Stimulated activated CD4-positive, alpha-beta T cell treated with anti-CD3 and anti-CD28 coated beads, Interleukin-2, amount 100 ng/mL, for 24 hours (primary cell): ENCODE data around the gene FAS.

ENCODE experiments used
- DNase-seq, 2 donors: peaks; one replicate each; pipeline ENCODE4 v3.0.0-alpha.2; 2020

FAS gene

DNA sequence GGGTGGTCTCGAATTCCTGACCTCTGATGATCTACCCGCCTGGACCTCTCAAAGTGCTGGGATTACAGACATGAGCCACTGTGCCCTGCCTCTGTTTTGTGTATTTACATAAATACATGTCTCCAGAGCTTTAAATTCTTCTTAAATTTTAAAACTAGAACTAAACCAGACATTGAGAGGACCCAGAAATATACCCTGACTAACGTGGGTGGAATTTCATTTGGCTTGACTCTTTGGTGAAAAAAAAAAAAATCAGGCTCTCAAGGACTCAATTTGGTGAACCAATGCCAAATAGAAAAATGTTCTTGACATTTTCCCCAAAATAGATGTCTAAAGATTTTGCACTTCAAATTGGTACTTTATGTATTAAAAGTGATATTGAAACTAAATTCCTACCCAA, 16.6 kb upstream of the FAS start:
- DNase-seq = no peak

DNA sequence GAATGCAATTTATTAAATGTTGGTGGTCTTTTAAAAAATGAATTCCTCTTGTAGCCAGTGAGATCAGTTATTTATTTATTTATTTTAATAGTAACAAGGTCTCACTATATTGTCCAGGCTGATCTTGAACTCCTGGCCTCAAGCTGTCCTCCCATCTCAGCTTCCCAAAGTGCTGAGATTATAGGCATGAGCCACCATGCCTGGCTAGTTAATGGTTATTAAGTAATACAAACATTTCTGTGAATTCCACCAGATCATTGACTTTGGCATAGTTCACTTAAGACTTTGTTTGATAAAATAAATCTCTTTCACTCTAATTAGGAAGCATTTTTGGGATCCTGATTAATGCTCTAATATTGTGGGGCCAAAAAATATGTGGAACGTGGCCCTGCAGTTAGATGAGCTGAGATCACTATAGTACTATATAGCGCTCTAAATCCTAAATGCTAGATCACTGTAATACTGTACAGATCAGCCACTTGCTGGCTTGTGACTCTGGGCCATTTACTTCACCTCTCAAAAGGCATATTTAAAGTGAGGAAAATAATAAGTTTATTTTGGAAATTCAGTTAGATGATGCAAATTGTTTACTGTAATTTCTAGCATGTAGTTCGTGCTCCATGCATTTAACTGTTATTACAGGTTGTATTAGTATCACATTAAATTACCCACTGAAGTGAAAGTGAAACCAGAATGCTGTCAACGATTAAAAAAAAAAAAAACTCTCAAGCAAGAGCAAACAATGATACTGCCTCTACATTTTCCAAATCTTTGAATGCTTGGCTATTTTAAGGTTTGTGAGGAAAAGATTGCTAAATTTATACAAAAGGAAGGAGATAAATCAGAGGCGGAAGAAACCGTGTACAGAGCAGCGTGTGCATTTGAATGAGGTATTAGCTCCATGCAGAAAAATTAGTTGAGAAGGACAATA, 15.9 kb upstream of the FAS start:
- DNase-seq = no peak

DNA sequence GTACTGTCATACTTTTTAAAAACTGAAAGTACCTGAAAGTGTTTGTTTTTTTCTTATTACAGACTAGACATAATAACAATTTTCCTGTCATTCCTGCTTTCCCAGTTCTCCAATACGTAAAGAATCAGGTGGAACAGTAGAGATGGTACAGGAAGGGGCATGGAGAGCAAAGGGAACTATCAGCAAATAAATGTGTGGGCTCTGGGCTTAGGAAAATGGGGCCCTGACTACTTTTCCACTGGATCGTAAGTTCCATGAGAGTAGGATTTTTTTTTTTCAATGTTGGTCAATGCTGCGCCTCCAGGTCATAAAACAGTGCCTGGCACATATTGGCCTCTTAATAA, 15.2 kb upstream of the FAS start:
- DNase-seq = no peak

DNA sequence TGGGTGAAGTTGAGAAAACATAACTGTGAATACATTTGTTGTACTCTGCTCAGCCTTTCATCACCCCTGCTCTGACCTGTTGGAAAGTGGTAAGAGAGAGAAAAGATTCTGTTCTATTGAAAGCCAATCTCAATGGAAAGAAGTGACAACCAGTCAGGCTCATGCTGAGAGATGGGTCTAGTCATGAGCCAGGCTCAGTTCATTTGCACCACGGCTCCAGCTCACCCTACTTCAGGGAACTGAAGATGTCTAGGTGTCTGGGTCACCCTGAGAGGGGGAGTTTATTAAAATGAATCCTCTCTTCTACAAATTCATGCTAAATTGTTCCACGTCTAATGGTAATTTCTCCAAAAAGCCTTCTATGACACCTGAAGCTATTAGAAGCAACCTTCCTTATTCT, 12.1 kb upstream of the FAS start:
- no peak for DNase-seq

DNA sequence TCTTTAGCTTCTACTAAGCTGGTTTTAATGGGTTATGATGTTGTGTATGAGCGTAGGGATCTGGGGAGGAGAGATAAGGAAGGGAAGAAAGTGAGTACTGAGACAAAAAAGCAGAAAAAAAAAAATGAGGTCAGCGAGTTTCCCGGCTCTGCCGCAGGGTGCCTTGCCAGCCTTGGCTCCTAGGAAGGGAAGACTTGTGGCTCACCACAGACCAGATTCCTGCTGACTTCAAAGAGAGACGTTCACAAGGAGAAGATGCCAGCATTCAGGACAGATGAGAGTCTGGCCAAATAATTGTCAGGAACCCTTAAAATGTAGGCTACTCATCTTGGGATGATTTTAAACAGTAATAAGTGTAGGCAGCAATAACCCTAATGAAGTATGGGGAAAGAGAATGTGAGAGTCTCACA, 11.4 kb upstream of the FAS start:
- no peak for DNase-seq

DNA sequence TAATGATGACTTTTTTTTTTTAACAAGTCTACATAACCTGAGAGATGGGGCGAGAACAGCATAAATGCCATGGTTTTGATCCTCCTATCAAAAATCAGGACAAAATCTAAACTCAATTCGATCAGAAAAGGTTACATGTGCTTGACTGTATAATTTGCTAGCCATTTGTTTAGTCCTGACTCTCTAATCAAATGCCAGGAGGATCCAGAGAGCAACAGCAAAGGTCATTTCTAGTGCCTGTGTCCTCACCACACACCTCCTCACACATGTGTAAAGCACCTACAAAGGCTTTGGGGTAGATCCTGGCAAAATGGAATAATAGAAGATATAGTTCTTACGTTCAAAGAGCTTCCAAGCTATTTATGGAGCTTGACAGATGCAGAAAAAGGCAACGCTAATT, 11.0 kb upstream of the FAS start:
- DNase-seq = no peak

DNA sequence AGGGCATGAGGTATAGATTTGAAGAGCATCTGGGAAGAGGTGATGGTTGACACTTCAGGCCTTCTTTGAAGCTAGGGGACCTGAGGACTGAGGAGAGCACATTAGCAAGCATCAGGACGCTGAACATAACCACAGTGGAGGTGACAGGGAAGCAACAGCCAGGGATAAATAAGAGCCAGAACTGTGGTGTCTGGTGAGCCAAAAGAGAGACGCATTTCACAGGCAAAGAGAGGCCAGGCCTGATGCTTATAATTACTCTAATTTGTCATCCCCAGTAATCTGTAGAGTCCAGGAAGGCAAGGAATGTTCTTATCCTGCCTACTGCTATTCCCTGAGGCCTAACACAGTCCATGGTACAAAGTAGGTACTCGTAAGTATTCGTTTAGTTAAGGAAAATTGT, 10.4 kb upstream of the FAS start:
- DNase-seq = no peak

DNA sequence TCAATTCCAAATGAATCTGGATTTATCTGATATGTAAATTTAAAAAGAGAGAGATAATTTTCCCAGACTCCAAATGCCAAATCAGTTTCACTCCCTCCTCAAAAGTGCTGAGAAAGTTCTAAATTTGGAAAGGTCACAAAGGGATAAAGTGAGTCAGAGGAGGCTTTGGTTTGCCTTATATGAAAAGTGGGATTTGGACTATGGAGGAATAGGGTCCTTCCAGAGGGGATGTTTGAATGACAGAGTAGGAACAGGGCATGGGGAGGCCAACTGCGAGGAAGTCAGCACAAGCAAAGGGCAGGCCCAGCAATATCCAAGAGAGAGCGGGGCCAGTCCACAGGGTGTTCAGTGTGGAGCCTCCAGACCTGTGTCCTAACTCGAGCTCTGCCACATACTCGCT, 9.8 kb upstream of the FAS start:
- DNase-seq = no peak

DNA sequence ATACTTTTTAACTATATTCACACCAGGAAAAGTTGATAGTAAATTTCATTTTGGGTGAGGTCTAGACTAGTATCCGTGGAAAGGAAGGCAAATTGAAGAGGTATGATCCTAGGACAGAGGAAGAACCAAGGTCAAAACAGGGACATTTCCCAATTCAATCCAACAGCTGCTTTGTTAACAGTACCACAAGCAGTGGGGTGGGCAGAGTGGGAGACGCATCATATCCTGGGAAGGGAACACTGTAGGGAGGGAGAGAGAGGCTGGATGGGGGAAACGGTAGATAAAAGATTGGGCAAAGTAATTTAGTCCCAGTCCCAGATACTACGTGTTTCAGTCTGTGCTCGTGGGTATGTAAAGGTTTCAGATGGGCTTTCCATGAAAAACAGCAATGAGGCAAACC, 9.2 kb upstream of the FAS start:
- DNase-seq = no peak

DNA sequence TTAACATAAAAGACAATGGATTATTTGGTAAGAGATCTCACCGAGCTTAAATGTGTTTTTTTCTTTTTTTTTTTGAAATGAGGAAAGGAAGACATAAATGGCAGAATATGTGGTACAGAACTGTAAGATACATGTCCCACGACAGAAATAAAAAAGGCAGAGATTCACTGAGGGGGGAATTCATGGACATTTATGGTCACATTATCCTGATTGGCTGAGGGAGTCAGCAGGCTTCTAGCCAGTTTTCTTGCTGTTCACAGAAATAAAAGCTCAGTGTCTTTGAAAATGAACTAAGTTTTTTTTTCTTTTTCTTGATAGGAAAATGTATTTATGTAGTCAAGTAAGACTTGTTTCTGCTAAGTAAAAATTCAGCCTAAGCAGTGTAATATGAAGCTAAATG, 8.2 kb upstream of the FAS start:
- DNase-seq = no peak

DNA sequence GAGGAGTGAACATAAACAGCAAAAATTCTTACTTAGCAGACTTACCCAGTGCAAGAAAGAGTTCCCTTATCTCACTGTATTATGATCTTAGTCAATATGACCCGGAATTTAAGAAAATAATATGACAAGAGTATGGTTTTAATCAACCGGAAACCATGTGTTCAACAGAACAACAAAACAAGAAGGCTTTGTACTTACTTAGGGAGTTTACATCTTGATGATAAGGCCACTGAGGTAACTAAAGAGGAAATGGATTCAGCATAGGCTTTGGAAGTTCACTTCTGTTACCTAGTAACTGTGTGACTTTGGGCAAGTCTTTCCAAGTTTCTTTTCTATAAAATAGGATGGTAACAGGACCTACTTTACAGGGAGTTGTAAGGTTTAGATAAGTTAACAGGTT, 7.4 kb upstream of the FAS start:
- DNase-seq = no peak

DNA sequence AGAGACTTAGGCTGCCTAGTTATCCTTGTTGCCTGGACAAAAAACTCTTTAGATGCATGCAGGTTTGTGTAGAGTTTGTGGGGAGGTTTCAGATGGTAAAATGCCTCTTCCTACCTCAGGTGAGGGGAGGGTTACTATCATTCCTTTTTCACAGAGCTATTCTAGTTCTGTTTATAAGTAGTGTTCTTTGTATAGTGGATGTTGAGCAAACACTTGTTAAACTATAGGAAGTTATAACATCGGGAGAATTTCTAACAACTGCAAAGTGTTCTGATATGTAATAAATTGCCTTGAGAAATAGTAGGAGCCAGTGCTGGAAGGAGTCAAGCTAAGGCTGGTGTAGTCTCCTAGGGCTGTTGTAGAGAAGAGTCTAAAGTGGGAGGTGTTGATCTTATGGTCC, 6.7 kb upstream of the FAS start:
- no peak for DNase-seq

DNA sequence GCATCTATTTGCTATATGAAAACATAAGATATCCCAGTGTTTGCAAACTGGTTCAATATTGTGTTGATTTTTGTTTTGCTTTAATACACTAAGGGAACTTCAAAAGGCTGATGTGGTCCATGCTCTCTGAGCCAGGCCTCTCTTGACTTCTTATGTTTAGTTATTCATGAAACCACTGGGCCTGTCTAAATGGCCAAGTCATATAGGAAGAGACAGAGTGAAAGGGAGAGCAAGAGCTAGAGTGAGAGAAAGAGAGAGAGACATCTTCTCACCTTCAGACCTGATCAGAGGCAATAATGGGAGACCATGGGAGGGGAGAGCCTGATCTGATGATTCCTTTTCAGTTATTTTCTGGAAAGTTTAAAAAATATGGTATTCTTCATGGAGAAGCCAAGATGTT, 6.1 kb upstream of the FAS start:
- no peak for DNase-seq

DNA sequence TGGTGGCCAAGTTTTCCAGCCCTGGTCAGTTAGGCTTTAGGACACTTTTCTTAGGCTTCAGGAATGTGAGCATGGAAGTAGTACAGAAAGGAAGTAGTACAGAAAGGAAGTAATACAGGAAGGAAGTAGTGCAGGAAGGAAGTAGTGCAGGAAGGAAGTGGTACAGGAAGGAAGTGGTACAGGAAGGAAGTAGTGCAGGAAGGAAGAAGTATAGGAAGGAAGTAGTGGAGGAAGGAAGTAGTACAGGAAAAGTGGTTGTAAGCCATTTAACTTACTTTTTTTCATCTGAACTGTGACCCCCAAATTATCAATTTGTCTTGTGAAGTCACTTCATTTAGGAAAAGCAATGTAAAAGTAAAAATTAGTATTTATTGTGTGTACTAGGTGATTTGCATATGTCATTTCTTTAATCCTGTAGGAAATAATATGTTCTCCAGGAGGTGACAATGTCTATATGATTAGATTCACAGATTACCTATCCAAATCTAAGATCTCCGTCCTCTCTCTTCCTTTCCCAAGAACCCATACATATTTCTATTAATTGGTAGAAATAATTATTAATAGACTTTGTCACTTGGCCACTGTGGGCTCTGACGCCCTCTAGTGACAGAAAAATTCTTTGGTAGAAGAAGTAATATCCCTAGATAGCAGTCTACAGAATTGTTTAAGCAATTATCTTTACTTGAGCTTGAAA, 3.9 kb upstream of the FAS start:
- no peak for DNase-seq

DNA sequence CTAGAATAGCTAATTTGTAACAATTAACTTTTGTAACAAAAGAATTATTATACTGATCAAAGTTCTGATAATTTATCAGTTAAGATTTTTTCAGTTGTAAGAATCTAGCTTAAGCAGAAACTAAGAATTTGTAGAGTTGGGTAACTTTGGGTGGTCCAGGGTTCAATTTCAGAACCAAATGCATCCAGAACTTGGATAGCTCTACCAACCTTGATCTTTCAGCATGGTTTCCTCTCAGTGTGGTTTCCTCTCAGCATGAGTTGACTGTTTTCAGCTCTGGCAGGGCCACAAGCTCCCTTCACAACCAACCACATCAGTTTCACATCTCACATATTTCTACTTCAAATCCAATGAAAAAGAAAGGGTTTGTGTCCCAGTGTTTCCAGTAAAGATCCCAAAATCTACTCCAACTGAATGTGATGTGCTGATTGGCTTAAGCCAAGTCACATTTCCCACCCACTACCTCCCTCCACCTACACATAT, 3.3 kb upstream of the FAS start:
- DNase-seq = no peak

DNA sequence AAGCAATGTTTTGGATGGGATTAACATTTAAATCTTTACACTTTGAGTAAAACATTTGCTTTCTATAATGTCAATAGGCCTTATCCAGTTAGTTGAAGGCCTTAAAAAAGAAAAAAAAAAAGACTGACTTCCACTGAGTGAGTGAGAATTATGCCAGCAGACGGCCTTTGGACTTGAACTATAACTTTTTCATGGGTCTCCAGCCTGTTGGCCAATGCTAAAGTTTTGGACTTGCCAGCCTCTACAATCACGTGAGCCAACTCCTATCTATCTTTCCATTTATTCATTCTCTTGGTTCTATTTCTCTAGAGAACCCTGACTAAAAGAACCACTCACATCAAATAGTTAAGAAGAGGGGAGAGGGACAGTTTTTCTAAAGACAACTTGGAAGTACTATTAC, 2.8 kb upstream of the FAS start:
- no peak for DNase-seq

DNA sequence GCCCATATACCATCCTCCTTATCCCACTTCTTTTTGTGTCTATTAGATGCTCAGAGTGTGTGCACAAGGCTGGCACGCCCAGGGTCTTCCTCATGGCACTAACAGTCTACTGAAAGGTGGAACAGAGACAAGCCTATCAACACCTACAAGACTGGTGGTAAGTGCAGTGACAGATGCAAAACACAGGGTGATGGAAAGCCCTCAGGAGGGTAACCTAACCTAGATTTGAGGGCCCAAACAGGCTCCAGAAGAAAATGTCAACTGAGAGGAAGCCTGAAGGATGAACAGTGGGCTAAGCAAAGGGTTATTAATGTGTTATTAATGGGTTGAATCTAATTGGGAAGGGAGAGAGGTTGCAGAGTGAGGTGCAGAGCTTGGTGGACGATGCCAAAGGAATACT, 1.2 kb upstream of the FAS start:
- no peak for DNase-seq

DNA sequence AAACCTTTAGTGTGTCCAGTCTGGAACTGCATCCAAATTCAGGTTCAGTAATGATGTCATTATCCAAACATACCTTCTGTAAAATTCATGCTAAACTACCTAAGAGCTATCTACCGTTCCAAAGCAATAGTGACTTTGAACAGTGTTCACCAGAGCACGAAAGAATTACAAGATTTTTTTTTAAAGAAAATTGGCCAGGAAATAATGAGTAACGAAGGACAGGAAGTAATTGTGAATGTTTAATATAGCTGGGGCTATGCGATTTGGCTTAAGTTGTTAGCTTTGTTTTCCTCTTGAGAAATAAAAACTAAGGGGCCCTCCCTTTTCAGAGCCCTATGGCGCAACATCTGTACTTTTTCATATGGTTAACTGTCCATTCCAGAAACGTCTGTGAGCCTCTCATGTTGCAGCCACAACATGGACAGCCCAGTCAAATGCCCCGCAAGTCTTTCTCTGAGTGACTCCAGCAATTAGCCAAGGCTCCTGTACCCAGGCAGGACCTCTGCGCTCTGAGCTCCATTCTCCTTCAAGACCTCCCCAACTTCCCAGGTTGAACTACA, 694 bp upstream of the FAS start:
- no peak for DNase-seq

DNA sequence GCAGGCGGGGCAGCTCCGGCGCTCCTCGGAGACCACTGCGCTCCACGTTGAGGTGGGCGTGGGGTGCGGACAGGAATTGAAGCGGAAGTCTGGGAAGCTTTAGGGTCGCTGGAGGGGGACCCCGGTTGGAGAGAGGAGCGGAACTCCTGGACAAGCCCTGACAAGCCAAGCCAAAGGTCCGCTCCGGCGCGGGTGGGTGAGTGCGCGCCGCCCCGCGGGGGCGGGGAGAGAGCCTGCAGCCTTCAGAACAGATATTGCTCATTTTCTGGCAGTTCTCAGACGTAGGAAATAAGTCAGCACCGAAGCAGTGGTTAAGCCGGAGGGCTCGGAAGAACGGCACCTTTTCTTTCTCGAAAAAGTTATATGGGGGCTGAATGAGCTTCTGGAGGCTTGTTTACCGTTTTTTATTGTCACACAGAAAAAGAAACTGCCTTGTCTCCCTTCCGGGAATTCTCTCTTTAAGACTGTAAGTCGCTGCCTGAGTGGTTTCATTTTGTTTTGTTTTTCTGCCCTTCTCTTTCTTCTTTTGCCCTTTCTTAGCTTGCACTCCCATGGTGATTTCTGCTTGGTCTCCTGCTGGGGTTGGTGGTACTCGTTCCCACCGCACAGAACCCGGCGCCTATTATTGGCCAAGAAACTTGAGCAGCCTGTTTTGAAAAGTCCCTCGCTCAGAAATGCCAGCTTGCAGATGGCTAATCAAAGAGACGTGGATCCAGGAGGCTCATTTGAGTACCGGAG, 732 bp downstream of the FAS start:
- DNase-seq = peak; percentile 74 to 77

DNA sequence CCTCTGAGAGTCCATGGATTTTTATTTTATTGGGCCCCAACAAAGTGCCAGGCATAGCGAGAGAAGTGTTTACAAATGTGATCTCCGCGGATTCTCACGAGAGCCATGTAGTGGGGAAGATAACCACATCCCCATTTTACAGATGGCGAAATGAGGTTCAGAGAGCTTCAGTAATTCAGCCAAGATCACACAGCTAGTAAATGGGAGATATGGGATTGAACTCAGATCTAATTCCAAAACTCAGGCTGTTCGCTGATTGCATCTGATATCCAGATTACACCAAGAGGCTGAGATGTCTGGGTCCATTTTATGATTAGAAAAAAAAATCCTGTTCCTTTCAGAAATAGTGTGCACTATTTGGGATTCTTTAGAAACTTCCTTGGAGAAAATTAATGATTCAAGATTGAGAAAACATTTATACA, 1.3 kb downstream of the FAS start:
- no peak for DNase-seq

DNA sequence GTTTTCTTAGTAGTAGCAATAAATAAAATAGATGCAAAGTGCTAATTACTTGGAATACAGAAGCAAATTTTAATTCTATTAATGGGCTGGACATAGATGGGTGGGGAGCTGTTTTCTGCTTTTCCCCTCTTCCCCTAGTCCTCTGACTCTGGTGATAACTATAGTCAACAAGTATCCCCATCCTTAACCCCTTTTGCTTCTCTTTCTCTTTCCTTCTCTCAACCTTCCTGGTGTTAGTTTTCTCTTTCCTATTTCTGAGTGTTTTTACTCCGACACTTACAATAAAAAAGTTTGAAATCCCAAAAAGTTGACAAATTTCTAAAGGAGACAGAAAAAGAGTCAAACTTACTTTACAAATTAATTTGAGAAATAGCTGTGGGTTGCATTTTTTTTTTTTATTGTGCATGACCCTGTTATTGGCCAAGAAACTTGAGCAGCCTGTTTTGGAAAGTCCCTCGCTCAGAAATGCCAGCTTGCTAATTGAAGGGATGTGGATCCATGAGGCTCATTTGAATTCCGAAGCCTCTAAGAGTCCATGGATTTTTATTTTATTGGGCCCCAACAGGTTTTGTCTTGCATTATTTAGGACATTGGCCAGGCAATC, 2.4 kb downstream of the FAS start:
- no peak for DNase-seq

DNA sequence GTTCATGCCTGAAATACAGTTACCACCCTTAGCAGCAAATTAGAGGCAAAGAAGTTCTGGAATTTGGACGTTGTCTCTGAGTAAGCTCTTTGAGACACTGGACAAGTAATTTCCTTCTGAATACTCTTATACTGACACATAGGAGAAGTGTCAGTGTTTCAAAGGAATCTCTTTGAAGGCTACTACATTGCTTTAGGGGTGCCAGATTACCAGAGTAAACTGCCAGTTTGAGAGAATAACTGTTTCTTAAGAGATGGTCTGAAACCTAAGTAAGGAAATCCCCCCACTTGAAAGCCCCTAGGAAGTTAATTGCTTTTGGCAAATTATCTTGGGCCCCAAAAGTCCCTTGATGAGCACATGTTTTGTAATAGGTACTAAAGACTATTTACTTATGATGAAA, 3.4 kb downstream of the FAS start:
- DNase-seq = no peak
